ENCODE measurements around the gene PPP1R12C.

Gene PPP1R12C

DNA sequence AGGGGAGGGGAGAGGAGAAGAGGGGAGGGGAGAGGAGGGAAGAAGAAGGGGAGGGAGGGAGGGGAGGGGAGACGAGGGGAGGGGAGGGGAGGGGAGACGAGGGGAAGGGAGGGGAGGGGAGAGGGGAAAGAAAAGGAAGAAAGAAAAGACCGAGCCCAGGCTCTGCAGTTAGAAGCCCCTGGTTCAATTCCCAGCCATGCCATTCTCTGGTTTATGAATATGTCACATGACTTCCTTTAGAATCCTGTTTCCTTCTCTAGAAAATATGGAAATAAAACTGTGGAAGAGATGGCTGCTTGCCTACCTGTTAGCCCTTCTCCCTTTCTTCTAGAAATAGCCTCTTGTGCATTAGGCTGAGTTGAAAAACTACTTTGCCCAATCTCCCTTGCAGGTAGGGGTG, 17.3 kb upstream of the PPP1R12C start:
- TF ChIP-seq, protein P1, sequence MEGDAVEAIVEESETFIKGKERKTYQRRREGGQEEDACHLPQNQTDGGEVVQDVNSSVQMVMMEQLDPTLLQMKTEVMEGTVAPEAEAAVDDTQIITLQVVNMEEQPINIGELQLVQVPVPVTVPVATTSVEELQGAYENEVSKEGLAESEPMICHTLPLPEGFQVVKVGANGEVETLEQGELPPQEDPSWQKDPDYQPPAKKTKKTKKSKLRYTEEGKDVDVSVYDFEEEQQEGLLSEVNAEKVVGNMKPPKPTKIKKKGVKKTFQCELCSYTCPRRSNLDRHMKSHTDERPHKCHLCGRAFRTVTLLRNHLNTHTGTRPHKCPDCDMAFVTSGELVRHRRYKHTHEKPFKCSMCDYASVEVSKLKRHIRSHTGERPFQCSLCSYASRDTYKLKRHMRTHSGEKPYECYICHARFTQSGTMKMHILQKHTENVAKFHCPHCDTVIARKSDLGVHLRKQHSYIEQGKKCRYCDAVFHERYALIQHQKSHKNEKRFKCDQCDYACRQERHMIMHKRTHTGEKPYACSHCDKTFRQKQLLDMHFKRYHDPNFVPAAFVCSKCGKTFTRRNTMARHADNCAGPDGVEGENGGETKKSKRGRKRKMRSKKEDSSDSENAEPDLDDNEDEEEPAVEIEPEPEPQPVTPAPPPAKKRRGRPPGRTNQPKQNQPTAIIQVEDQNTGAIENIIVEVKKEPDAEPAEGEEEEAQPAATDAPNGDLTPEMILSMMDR (IDR thresholded peaks at IDR 0.05; ENCODE audit: low read length) = no peak
- no peak for TF ChIP-seq EZH2 (IDR thresholded peaks at IDR 0.05; ENCODE audit: borderline replicate concordance, low read length)
- no peaks in the 10 kb centered on the region for H3K36me3 ChIP-seq (ENCODE audit: insufficient read depth, low read length)
- H3K4me2 ChIP-seq (ENCODE audit: low read length) = no peak overlapping the region
- H4K20me1 ChIP-seq (ENCODE audit: insufficient read depth, low read length) = no peaks in the 10 kb centered on the region
- H3F3A ChIP-seq (ENCODE audit: insufficient read depth, low read length) = no peaks in the 10 kb centered on the region
- no peak overlapping the region for H3K9ac ChIP-seq (ENCODE audit: low read length)
- H3K4me1 ChIP-seq (ENCODE audit: insufficient read depth, low read length, severe bottlenecking) = peaks cover 4% of the 10 kb centered on the region
- H3K27me3 ChIP-seq (ENCODE audit: insufficient read depth, low read length) = peaks cover 6% of the 10 kb centered on the region
- H3K79me2 ChIP-seq (ENCODE audit: insufficient read depth, low read length) = no peaks in the 10 kb centered on the region
- H2AFZ ChIP-seq (ENCODE audit: low read length) = no peak overlapping the region
- H3K9me3 ChIP-seq (ENCODE audit: low read length) = no peaks in the 10 kb centered on the region
- H3K27ac ChIP-seq (ENCODE audit: low read depth, low read length, poor library complexity, severe bottlenecking) = no peak overlapping the region
- H3K9me2 ChIP-seq (ENCODE audit: low read depth, low read length) = no peaks in the 10 kb centered on the region
- H3K4me3 ChIP-seq (ENCODE audit: low read depth, low read length, poor library complexity, severe bottlenecking) = no peak overlapping the region

GRCh38 chr19:55133639-55134444, 16.4 kb upstream of the PPP1R12C start:
- Histone ChIP-seq H3K4me2 (ENCODE audit: low read length) (no peak overlapping the region), H3K4me3 (ENCODE audit: low read depth, low read length, poor library complexity, severe bottlenecking) (no peak overlapping the region), H3K79me2 (ENCODE audit: insufficient read depth, low read length) (no peaks in the 10 kb centered on the region), H3K36me3 (ENCODE audit: insufficient read depth, low read length) (no peaks in the 10 kb centered on the region), H4K20me1 (ENCODE audit: insufficient read depth, low read length) (no peaks in the 10 kb centered on the region), H2AFZ (ENCODE audit: low read length) (no peak overlapping the region), H3K27me3 (ENCODE audit: insufficient read depth, low read length) (peaks cover 6% of the 10 kb centered on the region), H3K9me3 (ENCODE audit: low read length) (no peaks in the 10 kb centered on the region), H3K9me2 (ENCODE audit: low read depth, low read length) (no peaks in the 10 kb centered on the region), H3F3A (ENCODE audit: insufficient read depth, low read length) (no peaks in the 10 kb centered on the region), H3K9ac (ENCODE audit: low read length) (no peak overlapping the region), H3K4me1 (ENCODE audit: insufficient read depth, low read length, severe bottlenecking) (peaks cover 4% of the 10 kb centered on the region), H3K27ac (ENCODE audit: low read depth, low read length, poor library complexity, severe bottlenecking) (no peak overlapping the region)
- no peak for TF ChIP-seq EZH2 (IDR thresholded peaks at IDR 0.05; ENCODE audit: borderline replicate concordance, low read length)
- TF ChIP-seq, protein P1 (IDR thresholded peaks at IDR 0.05; ENCODE audit: low read length) = no peak

- Histone ChIP-seq H3K9me2 (ENCODE audit: low read depth, low read length) (no peaks in the 10 kb centered on the region), H4K20me1 (ENCODE audit: insufficient read depth, low read length) (no peaks in the 10 kb centered on the region), H3K79me2 (ENCODE audit: insufficient read depth, low read length) (no peaks in the 10 kb centered on the region), H3F3A (ENCODE audit: insufficient read depth, low read length) (no peaks in the 10 kb centered on the region), H2AFZ (ENCODE audit: low read length) (no peak overlapping the region), H3K4me1 (ENCODE audit: insufficient read depth, low read length, severe bottlenecking) (peaks cover 4% of the 10 kb centered on the region), H3K9ac (ENCODE audit: low read length) (no peak overlapping the region), H3K4me3 (ENCODE audit: low read depth, low read length, poor library complexity, severe bottlenecking) (no peak overlapping the region), H3K4me2 (ENCODE audit: low read length) (no peak overlapping the region), H3K9me3 (ENCODE audit: low read length) (no peaks in the 10 kb centered on the region), H3K27ac (ENCODE audit: low read depth, low read length, poor library complexity, severe bottlenecking) (no peak overlapping the region), H3K36me3 (ENCODE audit: insufficient read depth, low read length) (no peaks in the 10 kb centered on the region), H3K27me3 (ENCODE audit: insufficient read depth, low read length) (peaks cover 6% of the 10 kb centered on the region)
- TF ChIP-seq EZH2 (IDR thresholded peaks at IDR 0.05; ENCODE audit: borderline replicate concordance, low read length) = no peak
- TF ChIP-seq, protein P1 (IDR thresholded peaks at IDR 0.05; ENCODE audit: low read length) = peak; percentile 57
These were observed 15.2 kb upstream of the PPP1R12C start for GRCh38 chr19:55132453-55133129.

Data from OCI-LY1 (cell line).